Eye (tissue), 1 donor: ENCODE results near the gene RABL6.
"Not testable (repeated sequence)": the region's sequence is repeated elsewhere in the genome, so short reads cannot be mapped to it uniquely, and the experiment has no call there.

ENCODE experiments used
- DNase-seq: peaks from one replicate; pipeline ENCODE4 v3.0.0-alpha.2; 2015

RABL6 gene, protein sequence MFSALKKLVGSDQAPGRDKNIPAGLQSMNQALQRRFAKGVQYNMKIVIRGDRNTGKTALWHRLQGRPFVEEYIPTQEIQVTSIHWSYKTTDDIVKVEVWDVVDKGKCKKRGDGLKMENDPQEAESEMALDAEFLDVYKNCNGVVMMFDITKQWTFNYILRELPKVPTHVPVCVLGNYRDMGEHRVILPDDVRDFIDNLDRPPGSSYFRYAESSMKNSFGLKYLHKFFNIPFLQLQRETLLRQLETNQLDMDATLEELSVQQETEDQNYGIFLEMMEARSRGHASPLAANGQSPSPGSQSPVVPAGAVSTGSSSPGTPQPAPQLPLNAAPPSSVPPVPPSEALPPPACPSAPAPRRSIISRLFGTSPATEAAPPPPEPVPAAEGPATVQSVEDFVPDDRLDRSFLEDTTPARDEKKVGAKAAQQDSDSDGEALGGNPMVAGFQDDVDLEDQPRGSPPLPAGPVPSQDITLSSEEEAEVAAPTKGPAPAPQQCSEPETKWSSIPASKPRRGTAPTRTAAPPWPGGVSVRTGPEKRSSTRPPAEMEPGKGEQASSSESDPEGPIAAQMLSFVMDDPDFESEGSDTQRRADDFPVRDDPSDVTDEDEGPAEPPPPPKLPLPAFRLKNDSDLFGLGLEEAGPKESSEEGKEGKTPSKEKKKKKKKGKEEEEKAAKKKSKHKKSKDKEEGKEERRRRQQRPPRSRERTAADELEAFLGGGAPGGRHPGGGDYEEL

DNA sequence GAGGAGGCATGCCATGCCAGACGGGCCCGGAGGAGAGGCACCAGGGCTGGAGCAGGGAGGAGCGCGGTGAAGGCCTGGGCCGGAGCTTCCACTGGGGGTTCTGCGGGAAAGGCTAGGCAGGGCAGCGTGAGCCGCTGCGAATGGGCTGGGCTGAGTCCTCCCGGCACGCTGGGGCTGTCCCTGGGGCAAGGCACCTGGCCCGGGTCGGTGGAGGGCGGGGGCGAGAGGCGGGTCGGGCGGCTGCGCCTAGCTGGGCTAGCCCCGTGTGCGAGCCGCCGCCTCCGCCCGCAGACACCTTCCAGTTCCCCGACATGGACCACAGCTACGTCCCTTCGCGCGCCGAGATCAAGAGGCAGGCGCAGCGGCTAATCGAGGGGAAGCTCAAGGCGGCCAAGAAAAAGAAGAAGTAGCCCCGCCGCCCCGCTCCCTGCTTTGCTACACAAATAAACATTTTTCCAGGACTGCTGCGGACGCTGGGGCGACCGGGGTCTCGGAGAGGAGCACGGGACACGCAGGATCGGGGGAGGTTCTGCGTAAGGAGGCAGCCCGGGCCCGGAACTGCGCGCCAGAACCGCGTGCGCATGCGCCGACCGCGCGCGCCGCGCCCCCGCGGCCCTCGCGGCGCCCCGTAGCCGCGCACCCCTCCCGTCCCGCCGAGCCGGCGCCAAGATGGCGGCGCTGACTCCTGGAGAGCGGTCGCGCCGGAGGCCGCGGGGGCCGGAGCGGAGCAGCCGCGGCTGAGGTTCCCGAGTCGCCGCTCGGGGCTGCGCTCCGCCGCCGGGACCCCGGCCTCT lies at the start of gene RABL6:
RABL6 (plus strand) TSS at position 668 of the 794 bp plus-strand sequence. CDS start 249 bp downstream, outside the sequence.
- peak; percentile 91 for DNase-seq

DNA sequence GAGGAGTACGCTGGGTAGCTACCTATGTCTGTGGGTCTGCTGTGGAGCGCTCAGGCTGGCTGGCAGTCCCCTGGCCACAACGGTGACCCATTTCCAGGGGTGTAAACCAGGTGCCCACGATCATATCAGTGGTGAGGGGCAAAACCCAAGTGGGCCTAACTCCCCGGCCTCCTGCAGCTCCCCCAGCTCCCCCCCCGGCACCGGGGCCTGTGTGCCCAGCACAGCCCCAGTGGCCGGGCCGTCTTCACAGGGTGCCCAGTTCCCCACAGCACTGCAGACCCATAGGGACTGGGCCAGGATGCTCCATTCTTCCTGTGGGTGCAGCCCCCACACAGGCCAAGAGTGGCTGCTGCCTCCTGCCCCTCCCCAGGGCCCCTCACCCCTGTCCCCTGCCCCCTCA lies 48.7 kb upstream of the RABL6 start:
- DNase-seq = no peak

DNA sequence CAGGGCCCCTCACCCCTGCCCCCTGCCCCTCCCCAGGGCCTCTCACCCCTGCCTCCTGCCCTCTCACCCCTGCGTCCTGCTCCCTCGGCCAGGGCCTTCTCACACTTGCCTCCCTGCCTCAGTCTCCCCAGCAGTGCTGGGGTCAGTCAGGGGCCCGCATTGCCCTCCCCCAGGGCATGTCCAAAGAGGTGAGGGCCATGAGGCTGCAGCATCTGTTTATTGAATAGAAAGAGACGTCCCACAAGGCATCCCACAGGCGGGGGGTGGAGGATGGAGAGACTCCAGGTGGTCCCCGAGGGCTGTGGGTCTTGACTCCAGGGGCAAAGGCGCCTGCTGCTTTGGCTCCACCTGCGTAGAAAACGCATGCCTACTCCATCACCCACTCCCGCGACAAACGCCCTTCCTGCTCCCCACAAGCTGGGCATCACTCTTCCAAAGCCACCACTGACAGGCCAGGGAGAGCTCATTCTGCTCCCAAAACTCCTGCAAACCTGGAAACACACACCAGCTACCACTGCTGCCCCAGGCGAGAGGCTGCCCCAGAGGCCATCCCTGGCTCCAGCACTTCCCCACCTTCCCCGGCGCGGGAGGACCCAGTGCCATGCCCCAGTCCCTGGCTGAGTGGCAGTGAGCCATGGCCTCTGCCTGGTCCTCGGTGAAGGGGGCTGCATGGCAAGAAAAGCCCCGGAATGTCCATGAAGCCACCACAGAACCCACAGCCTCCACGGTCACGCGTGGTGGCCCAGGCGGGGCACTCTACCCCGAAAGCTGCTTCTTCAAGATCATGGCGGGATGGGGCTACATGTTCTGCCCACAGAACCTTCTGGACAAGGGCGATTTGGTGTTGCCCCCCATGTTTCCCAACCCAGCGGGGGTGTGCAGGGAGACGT lies 48.1 kb upstream of the RABL6 start:
- DNase-seq = no peak

DNA sequence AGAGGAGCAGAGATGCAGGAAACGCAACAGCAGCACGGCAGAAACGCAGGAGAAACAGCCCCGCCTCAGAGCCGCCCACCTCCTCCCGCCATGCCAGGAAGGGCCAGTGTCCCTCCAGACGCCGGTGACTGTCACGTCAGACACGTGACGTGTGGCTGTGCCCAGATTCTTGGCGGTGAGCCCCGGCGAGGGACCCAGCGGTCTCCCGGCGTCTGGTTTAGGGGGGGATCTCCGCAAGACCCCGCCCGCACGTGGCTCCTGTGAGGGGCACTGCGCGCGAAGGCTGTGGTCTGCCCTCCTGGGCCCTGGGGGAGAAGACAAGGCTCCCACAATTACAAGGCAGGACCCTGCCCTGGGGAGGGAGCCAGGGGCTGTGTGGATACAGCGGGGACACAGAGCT lies 47.3 kb upstream of the RABL6 start:
- DNase-seq = no peak

DNA sequence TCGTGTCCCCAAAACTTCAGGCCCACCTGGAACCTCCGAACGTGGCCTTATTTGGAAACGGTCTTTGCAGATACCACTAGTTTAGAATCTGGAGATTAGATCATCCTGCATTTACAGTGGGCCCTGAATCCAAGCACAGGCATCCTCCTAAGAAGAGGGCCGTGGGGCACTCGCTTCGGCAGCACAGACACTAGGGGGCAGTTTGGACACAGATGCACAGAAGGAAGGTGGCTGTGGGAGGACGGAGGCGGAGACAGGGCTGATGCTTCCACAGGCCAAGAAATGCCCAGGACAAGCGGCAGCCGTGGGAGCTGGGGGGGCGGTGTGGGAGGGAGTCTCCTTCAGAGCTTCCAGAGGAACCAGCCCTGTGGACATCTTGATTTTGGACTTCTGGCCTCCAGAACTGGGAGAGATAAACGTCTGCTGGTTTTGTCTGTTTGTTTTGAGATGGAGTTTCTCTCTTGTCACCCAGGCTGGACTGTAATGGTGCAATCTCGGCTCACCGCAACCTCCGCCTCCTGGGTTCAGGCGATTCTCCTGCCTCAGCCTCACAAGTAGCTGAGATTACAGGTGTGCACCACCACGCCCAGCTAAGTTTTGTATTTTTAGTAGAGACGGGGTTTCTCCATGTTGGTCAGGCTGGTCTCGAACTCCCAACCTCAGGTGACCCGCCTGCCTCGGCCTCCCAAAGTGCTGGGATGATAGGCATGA lies 46.8 kb upstream of the RABL6 start:
- DNase-seq = peak; percentile 73

DNA sequence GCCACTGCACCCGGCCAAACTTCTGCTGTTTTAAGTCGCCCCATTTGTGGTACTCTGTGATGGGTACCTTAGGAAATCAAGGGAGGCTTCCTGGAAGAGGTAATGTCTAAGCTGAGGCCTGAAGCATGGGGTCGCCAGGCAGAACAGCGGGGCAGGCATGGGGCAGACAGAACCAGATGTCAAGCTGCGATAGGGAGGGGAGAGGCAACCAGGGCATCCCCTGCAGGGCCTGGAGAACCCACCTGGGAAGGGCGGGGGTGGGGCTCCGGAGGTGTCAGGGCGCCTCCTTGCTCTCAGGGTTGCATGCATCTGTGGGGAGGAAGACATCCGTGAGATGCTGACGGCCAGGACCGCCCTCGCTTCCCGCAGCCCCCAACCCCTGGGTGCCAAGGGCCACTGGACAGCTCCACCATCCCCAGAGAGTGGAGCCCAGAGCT lies 46.2 kb upstream of the RABL6 start:
- no peak for DNase-seq

DNA sequence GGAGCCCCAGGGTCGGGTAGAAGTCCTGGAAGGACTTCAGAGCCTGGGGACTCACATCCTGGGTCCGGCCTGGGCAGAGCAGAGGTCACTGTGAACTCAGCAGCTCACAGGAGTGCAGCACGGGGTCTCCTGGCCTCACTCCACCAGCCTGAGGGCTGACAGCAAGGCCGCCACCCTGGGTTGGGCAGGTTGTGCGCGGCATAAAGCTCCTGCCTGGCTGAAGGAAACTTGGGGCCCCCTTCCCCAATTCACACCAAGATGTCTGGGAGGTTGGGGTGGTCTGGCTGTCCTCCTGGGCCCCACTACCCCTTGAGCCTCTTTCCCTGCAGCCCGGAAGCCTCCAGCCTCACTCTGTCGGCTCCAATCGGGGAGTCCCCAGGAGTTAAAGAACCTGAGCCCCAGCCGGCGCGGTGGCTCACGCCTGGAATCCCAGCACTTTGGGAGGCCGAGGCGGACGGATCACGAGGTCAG lies 45.5 kb upstream of the RABL6 start:
- no peak for DNase-seq

DNA sequence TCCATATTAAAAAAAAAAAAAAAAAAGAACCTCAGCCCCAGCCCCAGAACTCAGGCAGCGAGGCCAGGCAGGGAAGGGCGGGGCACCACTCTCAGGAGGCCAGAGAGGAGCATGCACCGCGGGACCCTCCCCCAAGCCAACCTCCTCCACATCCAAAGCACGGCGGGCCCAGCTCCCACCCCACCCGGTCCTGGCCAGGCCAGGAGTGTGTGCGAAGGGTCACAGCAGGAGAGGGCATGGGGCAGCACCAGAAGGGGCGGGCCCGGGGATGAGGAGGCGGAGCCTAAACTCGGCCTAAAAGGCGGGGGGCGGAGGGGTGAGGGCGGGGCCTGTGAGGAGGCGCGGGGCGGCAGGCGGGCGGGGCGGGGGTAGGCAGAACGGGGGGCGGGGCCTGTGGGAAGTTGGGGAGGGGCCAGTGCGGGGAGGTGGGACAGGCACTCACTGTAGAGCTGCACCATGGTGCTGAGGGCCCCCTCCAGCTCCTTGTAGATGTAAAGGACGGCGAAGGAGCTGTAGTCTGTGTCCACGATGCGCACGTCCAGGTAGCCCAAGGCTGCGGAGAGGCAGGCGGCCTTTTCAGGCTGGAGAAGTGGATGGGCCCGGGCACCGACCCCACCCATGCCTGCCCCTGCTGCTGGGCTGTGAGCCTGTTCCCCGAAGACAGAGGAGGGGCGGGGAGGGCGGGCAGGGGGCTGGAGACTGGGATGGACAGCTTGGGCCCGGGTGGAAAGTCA lies 44.7 kb upstream of the RABL6 start:
- peak; percentile 79 for DNase-seq

DNA sequence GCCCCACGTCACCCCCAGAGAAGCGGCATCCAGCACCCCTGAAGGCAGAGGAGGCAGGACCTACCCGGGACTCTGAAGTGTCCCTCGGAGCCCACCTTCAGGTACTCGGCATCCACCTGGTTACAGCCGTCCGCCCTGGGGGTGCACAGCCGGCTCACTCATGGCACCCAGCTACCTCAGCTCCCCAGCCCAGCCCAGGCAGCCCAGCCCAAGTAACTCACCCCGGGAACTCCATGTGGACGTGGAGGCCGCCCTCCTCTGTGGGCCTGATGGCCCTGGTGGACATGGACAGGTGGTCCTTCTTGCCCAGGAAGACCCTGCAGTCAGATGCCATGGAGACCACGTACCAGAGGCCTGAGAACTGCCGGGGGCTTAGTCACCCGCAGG lies 44.1 kb upstream of the RABL6 start:
- DNase-seq = no peak

DNA sequence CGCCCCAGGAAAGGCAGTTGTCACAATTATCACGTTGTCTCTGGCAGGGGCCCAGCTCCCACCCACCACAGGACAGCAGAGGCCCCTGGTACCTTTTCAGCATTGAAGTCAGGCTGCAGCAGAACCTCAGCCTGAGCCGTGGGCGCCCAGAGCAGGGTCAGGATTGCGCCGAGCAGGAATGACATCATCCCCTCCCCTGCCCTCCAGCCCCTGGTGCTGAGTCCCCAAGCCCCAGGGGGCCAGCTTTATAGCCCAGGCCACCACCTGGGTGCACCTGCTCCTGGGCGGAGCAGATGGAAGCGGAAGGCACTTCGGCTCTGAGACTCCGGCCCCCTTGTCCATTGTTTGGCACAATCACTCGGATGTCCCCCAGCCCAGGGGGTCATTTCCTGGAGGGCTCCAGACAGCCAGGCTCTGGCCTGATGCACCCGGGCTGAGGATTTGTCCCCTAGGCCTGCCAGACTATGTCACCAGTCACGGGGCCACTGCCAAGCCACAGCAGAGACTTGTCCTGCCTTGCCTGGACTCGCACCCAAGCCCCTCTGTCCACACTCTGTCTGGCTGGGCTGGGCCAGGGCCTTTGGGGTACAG lies 43.4 kb upstream of the RABL6 start, which contains the start of gene LCN15:
LCN15 (minus strand) TSS at position 218 of the 591 bp plus-strand sequence; CDS start at position 188, 30 bp downstream.
- DNase-seq = no peak

DNA sequence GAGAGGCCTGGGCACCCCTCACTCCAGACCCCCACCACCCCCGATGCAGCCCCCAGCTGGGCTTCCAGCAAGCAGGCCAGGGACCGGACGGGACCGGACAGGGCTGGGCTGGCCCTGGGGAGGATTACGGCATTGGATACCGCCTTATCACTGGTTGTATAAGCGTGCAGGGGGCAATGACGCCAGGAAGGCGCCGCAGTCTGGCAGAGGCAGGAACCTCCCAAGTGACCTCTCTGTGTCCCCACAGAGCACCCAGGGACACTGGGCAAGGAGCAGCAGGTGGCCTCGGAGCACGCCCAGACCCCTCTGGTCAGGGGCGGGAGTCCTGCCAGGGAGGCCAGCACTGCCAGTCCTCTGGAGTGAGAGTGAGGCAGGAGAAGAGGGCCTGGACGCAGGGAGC lies 42.7 kb upstream of the RABL6 start:
- no peak for DNase-seq

DNA sequence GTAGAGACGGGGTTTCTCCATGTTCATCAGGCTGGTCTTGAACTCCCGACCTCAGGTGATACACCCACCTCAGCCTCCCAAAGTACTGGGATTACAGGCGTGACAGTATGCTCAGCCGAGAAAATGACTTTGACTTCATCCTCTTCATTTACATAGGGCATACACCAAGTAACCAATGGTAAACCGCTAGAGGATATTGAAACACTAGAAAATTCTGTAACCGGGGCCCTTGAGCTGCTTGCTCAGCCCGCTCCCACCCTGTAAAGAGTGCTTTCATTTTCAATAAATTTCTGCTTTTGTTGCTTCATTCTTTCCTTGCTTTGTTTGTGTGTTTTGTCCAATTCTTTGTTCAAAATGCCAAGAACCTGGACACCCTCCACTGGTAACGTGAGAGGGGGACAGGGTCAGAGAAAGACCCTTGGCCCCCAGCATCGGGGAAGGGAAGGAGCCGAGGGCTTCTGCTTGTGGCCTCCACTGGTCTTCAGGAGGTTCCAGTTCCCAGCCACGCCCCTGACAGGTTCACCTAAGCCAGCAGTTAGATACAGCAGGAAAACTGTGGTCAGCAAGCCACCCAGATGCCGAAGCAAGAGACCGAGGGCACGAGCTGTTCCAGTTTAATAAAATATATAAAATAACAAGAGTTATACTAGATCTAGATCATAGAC lies 41.9 kb upstream of the RABL6 start:
- DNase-seq = not testable (repeated sequence)

DNA sequence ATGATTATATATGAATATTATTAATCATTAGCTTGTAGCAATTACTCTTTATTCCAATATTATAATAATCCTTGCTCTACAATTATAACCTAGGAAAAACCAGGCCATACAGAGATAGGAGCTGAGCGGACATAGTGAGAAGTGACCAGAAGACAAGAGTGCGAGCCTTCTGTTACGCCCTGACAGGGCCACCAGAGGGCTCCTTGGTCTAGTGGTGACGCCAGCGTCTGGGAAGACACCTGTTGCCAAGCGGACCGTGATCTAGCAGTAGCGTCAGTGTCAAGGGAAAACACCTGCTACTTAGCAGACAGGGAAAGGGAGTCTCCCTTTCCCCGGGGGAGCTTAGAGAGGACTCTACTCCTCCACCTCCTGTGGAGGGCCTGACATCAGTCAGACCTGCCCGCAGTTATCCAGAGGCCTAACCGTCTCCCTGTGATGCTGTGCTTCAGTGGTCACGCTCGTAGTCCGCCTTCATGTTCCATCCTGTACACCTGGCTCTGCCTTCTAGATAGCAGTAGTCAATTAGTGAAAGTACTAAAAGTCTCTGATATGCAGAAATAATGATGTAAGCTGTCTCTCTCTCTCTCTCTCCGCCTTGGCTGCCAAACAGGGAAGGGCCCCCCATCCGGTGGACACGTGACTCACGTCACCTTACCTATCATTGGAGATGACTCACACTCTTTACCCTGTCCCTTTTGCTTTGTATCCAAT lies 41.2 kb upstream of the RABL6 start:
- peak; percentile 75 for DNase-seq

DNA sequence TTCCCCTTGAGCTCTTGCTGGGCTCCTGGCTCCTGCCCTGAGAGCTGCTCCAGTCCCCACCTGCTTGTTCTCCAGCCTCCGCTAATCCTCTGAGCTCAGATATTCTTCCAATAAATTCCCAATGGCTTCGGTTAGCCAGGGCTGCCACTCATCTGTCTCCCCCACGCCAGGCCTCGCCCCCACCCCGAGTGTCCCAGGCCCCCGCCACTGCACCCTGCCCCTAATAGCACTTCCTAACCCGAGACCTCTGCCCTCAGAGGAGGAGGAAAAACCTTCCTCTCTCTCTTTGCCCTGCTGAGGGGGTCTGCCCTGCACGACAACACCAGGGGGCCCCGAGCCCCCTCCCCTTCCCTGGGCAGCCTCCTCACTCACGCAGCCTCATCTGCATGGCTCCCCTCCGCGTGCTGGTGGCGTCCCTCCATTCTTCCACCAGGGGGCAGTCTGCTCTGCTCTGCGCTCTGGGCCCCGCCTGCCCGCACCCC lies 38.0 kb upstream of the RABL6 start:
- DNase-seq = peak; percentile 75

DNA sequence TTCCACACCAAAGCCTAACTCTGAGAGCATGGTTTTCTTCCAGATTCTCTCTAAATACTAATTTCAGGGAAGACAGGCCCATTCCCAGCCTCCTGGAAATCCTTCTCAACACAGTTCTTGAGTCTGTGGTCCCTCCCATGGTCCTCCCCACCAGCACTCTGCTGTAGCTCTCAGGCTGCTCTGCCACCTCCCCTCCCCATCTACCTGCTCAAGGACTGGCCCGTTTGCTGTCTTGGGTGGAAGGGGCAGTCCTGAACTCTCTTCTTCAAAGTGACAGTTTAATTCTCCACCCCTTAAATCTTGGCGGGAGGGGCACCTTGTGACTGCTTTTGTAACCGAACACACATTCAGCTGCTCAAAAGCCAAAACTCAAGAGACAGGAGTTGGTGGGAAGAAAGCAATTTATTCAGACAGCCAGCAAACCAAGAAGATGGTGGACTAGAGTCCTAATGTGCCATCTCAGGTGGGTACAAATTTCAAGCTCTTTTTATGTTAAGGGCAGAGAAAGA lies 35.8 kb upstream of the RABL6 start:
- no peak for DNase-seq

DNA sequence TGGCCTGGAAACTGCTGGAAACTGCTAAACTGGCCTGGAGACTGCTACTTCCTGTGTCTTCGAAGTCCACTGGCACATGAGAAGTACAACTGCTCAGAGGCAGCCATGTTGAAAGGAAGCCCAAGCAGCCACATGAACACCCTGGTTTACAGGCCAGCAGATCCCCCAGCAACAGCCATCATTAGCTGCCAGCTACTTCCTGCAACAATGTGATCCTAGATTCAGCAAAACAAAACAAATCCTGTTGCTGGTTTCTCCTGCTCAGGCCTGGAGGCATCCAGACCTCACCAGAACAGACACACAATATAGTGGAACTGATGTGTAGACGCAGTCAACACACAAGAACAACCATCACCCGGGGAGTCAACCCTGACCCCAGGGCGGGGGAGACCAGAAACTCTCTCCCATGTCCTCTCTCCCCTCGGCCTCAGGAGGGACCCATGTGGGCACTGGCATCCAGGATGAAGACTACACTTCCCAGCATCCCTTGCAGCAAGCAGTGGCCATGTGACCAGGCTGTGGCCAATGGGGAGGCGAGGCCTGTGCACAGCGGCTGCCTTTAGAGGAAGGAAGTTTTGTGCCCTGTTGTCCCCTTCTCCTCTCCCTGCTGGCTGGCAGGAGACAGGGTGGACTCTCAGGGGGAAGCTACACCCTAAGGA lies 34.2 kb upstream of the RABL6 start:
- no peak for DNase-seq

DNA sequence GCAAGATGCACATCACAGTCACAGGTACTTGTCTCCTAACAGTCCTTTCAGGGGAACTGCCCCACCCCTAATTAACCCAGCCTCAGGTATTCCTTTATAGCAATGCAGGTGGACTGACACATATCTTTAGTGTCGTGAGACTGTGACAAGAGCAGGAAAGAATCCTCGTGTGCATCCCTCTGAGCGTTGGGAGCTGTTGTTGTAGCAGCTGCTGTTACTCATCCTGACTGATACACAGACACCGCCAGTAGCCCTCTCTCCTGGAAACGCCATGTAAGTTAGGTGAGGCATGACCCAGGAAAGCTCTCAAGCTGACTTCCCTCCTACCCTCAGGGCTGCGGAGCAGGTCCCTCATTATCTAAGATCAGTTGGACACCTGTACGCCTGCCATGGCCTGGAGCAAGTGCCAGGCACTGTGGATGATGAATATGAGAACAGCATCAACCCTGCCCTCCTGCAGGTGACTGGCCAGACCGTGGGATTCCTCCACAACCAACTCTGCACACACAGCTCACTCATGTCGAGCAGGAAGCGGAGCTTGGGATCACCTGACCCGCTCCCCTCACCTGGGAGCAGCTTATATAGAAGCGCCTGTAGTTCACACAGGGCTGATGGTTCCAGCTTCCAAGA lies 33.2 kb upstream of the RABL6 start:
- no peak for DNase-seq

DNA sequence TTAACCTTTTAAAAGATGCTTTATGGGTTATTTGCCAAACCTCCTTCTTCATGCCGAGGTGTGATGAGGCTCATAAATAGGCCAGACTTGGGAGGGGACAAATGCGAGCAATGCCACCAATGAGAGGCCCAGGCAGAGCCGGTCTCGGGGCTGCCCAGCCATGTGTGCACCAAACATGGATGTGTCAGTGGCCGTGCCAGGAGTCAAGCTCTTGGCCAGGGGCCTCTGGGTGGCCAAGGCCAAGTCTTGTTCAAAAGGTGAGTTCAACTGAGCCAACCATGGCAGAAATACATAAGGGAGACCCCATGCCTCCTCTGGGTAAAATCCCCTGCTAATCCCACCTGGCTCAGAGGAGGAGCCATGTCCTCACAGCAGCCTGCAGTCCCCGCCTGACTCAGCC lies 32.6 kb upstream of the RABL6 start:
- no peak for DNase-seq
